SK-N-SH (cell line): Measurements from ENCODE around the gene MIEN1. TPM values are rescaled to one million over a fixed set of nuclear protein-coding genes. Genes with fewer than 3 reads are reported as not detected.

ENCODE experiments used
- CTCF ChIA-PET: fragments of 300-600, 350-600 bp; formaldehyde crosslinking; extraction: SDS; loops from one replicate; lab custom pipeline; 2021; lab: Yijun Ruan, JAX
- POLR2A ChIA-PET: fragments of 350-600 bp; sonication (Branson Sonifier 250); formaldehyde crosslinking; extraction: SDS; loops from one replicate; lab custom pipeline; 2020; ENCODE audit warnings: antibody characterized with exemption, inconsistent platforms; lab: Yijun Ruan, JAX
- DNase-seq: peaks from one replicate; pipeline ENCODE4 v3.0.0; 2012
- H2AFZ ChIP-seq: fragments of 200-600 bp; sonication (generic); 2 replicates; pipeline ENCODE4 v1.8.1; 2016; ENCODE audit warnings: antibody characterized with exemption, mild to moderate bottlenecking, low read depth
- H3F3A ChIP-seq: fragments of 200-600 bp; sonication (generic); replicated peaks from 2 replicates; pipeline ENCODE3; 2016; ENCODE audit warnings: antibody characterized with exemption, mild to moderate bottlenecking; ENCODE audit not compliant: insufficient read depth
- H3K27ac ChIP-seq, 2 experiments: fragments of 200-500 bp in 1 of 2; fragments of 200-600 bp in 1 of 2; sonication (Bioruptor generic) in 1 of 2; sonication (generic), shearing (Covaris generic) in 1 of 2; 2 replicates each; pipeline versions ENCODE4 v1.5.1 to v1.6.1; 2014 to 2016; ENCODE audit warnings: low read depth in 2 of 2, inconsistent platforms in 1 of 2, low read length in 1 of 2, mild to moderate bottlenecking in 1 of 2, mixed read lengths in 1 of 2
- H3K27me3 ChIP-seq: fragments of 200-600 bp; sonication (generic), shearing (Covaris generic); 2 replicates; pipeline ENCODE4 v1.6.1; 2016; ENCODE audit warnings: mixed run types; ENCODE audit not compliant: insufficient read depth
- H3K36me3 ChIP-seq, 2 experiments: fragments of 200-500 bp in 1 of 2; fragments of 200-600 bp in 1 of 2; sonication (Bioruptor generic) in 1 of 2; sonication (generic) in 1 of 2; replicated peaks in 1 of 2; 2 replicates each; pipeline versions ENCODE3 to v1.5.1; 2014 to 2016; ENCODE audit warnings: low read length in 1 of 2, mild to moderate bottlenecking in 1 of 2; ENCODE audit not compliant: insufficient read depth in 2 of 2, control insufficient read depth in 1 of 2
- H3K4me1 ChIP-seq, 2 experiments: fragments of 200-500 bp in 1 of 2; fragments of 200-600 bp in 1 of 2; sonication (Bioruptor generic) in 1 of 2; sonication (generic), shearing (Covaris generic) in 1 of 2; 2 replicates each; pipeline versions ENCODE4 v1.5.1 to v1.6.1; 2014 to 2016; ENCODE audit warnings: low read depth in 1 of 2, low read length in 1 of 2, mixed run types in 1 of 2; ENCODE audit not compliant: insufficient read depth in 2 of 2, control insufficient read depth in 1 of 2
- H3K4me2 ChIP-seq: fragments of 200-600 bp; sonication (generic), shearing (Covaris generic); 2 replicates; pipeline ENCODE4 v1.6.1; 2017; ENCODE audit warnings: mixed run types
- H3K4me3 ChIP-seq, 2 experiments: fragments of 200-500 bp in 1 of 2; fragments of 200-600 bp in 1 of 2; sonication (Bioruptor generic) in 1 of 2; sonication (generic), shearing (Covaris generic) in 1 of 2; 2 replicates each; pipeline versions ENCODE4 v1.5.1 to v1.8.1; 2014 to 2016; ENCODE audit warnings: low read depth in 2 of 2, inconsistent platforms in 1 of 2, low read length in 1 of 2, mild to moderate bottlenecking in 1 of 2, mixed read lengths in 1 of 2, moderate library complexity in 1 of 2
- H3K79me2 ChIP-seq: fragments of 200-600 bp; sonication (generic); 2 replicates; pipeline ENCODE4 v1.8.1; 2017; ENCODE audit warnings: mild to moderate bottlenecking; ENCODE audit not compliant: insufficient read depth
- H3K9ac ChIP-seq: fragments of 200-600 bp; sonication (generic); 2 replicates; pipeline ENCODE4 v1.6.1; 2017; ENCODE audit warnings: mixed run types
- H3K9me2 ChIP-seq: fragments of 200-600 bp; sonication (generic); 2 replicates; pipeline ENCODE4 v1.6.1; 2017; ENCODE audit warnings: mixed run types
- H3K9me3 ChIP-seq: fragments of 200-600 bp; sonication (generic); 2 replicates; pipeline ENCODE4 v1.6.1; 2017; ENCODE audit warnings: mixed run types, mild to moderate bottlenecking, moderate library complexity
- H4K20me1 ChIP-seq: fragments of 200-600 bp; sonication (generic); 2 replicates; pipeline ENCODE4 v1.6.1; 2017; ENCODE audit warnings: mild to moderate bottlenecking, mixed run types; ENCODE audit not compliant: insufficient read depth
- CHD2 ChIP-seq: fragments of 150-350 bp; IDR thresholded peaks from 2 replicates; pipeline ENCODE4 v1.6.1; 2018; ENCODE audit warnings: low read length; ENCODE audit not compliant: partially characterized antibody
- CTCF ChIP-seq: fragments of 200-600 bp; sonication (generic); IDR thresholded peaks from 2 replicates; pipeline ENCODE4 v1.6.1; 2017; ENCODE audit warnings: antibody characterized with exemption, mild to moderate bottlenecking, moderate library complexity
- EP300 ChIP-seq, 2 experiments: IDR thresholded peaks; 2 replicates each; pipeline versions ENCODE4 v1.4.0 to v1.6.1; 2012; ENCODE audit warnings: borderline replicate concordance in 1 of 2, low read depth in 1 of 2, low read length in 1 of 2
- FOXM1 ChIP-seq: IDR thresholded peaks from 2 replicates; pipeline ENCODE4 v1.4.0; 2012; ENCODE audit warnings: low read depth, mild to moderate bottlenecking
- GABPA ChIP-seq: IDR thresholded peaks from 2 replicates; pipeline ENCODE4 v1.4.0; 2012; ENCODE audit warnings: low read depth, mild to moderate bottlenecking
- GATA2 ChIP-seq: sonication (generic); formaldehyde crosslinking; IDR thresholded peaks from 2 replicates; pipeline ENCODE4 v1.5.0; 2020; ENCODE audit warnings: mild to moderate bottlenecking, missing genetic modification reagents
- MXI1 ChIP-seq: IDR thresholded peaks from 2 replicates; pipeline ENCODE4 v1.6.1; 2012; ENCODE audit warnings: mild to moderate bottlenecking, low read depth, low read length, improper control_type of control experiment
- PBX3 ChIP-seq: IDR thresholded peaks from 2 replicates; pipeline ENCODE4; 2012
- RCOR1 ChIP-seq: fragments of 150-350 bp; IDR thresholded peaks from 2 replicates; pipeline ENCODE4 v1.6.1; 2017; ENCODE audit warnings: antibody characterized with exemption, low read length
- RXRA ChIP-seq: IDR thresholded peaks from 2 replicates; pipeline ENCODE4 v1.4.0; 2012; ENCODE audit warnings: low read depth, mild to moderate bottlenecking, borderline replicate concordance
- SIN3A ChIP-seq: IDR thresholded peaks from 2 replicates; pipeline ENCODE4 v1.6.1; 2012; ENCODE audit warnings: low read depth, mild to moderate bottlenecking, low read length, moderate library complexity, borderline replicate concordance
- TAF1 ChIP-seq: IDR thresholded peaks from 2 replicates; pipeline ENCODE4 v1.6.1; 2012; ENCODE audit warnings: low read depth, mild to moderate bottlenecking, low read length, moderate library complexity, borderline replicate concordance
- USF1 ChIP-seq: IDR thresholded peaks from 2 replicates; pipeline ENCODE4 v1.4.0; 2012; ENCODE audit warnings: low read depth, borderline replicate concordance
- WGBS: methylation state at CpG from one replicate; pipeline ENCODE4 v1.1.6; 2017; ENCODE audit warnings: low lambda C conversion rate; 5-methylcytosine and 5-hydroxymethylcytosine counted together
- polyA plus RNA-seq, 3 experiments: library from polyadenylated mRNA; depleted of rRNA; stranded (reverse); fragments of >200 nt; gene quantifications; 2 replicates each; pipeline ENCODE4 v1.2.3, GENCODE V29; 2012

The MIEN1 gene
- polyA plus RNA-seq, 1 of the 3 experiments (the other 2 are of a cell fraction): 100 TPM

- no peaks in the 10 kb centered on the region for H3K36me3 ChIP-seq
- WGBS: 80% methylated on average over 9 of the region's 15 CpGs
Measured at GRCh38 chr17:39716073-39716818, 14.1 kb downstream of the MIEN1 start.

More at GRCh38 chr17:39716073-39716818, 14.1 kb downstream of the MIEN1 start:
- no peak overlapping the region for H3K27ac ChIP-seq
- H3K9me2 ChIP-seq: no peaks in the 10 kb centered on the region
- H3K9me3 ChIP-seq: no peaks in the 10 kb centered on the region
- TF ChIP-seq FOXM1: no peak
- TF ChIP-seq TAF1: no peak
- no peak for TF ChIP-seq CHD2
- TF ChIP-seq CTCF: no peak
- TF ChIP-seq USF1: no peak
- no peak for TF ChIP-seq RXRA
- no peak for TF ChIP-seq MXI1
- TF ChIP-seq GABPA: no peak
- no peak for TF ChIP-seq EP300 (IDR thresholded peaks at IDR 0.05; ENCODE audit: borderline replicate concordance in 1 of 2, low read depth in 1 of 2, low read length in 1 of 2)
- no peak for TF ChIP-seq RCOR1
- no peak for TF ChIP-seq PBX3
- TF ChIP-seq SIN3A: no peak
- TF ChIP-seq GATA2: no peak
- no peaks in the 10 kb centered on the region for H3K4me1 ChIP-seq
- ChIA-PET CTCF (interaction anchor here (1.0 to 1.2 kb wide), 2 partner anchors 13 to 14 kb away, joined by 3 read pairs; no protein-coding TSS in a partner anchor), POLR2A (no interaction called here)
- H3K4me2 ChIP-seq: no peak overlapping the region
- H3K9ac ChIP-seq: no peak overlapping the region
- no peak overlapping the region for H2AFZ ChIP-seq
- no peak for DNase-seq
- H3K4me3 ChIP-seq: no peak overlapping the region
- no peaks in the 10 kb centered on the region for H4K20me1 ChIP-seq
- no peaks in the 10 kb centered on the region for H3K79me2 ChIP-seq
- H3K27me3 ChIP-seq: no peaks in the 10 kb centered on the region; the same call in 1 of the 2 replicates
- no peaks in the 10 kb centered on the region for H3F3A ChIP-seq
